ENCODE results near the gene TBC1D14. TPM values are rescaled to one million over a fixed set of nuclear protein-coding genes. Genes with fewer than 3 reads are reported as not detected.
A peak's percentile ranks its signal among the peaks of the same experiment; 100 is the strongest.

The TBC1D14 gene
- total and polyA plus RNA-seq, 7 donors, result 19.2 to 46.4 (median 29.5) TPM

DNA sequence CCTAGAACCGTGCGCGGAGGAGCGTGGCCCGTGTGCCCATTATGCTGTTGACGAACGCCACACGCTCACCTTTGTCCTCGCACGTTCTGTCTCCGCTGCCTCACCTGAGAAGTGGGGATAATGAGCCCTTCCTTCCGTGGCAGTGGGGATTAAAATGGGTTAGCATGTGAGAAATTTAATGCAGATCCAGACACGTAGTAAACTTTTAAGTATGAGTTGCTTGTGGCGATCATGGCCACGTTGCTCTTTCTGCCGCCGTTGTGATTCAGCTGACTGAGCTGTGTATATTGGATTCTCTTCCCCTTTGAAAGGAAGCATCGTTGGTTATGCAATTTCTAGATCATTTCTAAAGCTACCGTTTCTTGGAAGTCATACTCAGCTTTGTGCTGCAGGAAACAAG lies 16.5 kb downstream of the TBC1D14 start:
- no peaks in the 10 kb centered on the region for H3K9me3 ChIP-seq
- intact Hi-C loops (cut with DNase I), result no loop called here
- WGBS, 2 donors, result 82 to 88% methylated on average over 19 of the region's 19 CpGs
- DNase-seq, result no peak
- peak overlapping the region in 3 of 4 donors; percentile 19 to 59 (median 45) for H3K27ac ChIP-seq
- H3K36me3 ChIP-seq, result peaks cover 7 to 16% (median 12%) of the 10 kb centered on the region in 4 donors
- no peaks in the 10 kb centered on the region for H3K27me3 ChIP-seq
- no peak for TF ChIP-seq EP300 (IDR thresholded peaks at IDR 0.05)
- TF ChIP-seq POLR2AphosphoS5 (IDR thresholded peaks at IDR 0.05), result peak in 1 of 4 donors; percentile 50
- H3K4me1 ChIP-seq, result peaks cover 0 to 24% (median 0%) of the 10 kb centered on the region in 4 donors
- H3K4me3 ChIP-seq, result no peak overlapping the region

DNA sequence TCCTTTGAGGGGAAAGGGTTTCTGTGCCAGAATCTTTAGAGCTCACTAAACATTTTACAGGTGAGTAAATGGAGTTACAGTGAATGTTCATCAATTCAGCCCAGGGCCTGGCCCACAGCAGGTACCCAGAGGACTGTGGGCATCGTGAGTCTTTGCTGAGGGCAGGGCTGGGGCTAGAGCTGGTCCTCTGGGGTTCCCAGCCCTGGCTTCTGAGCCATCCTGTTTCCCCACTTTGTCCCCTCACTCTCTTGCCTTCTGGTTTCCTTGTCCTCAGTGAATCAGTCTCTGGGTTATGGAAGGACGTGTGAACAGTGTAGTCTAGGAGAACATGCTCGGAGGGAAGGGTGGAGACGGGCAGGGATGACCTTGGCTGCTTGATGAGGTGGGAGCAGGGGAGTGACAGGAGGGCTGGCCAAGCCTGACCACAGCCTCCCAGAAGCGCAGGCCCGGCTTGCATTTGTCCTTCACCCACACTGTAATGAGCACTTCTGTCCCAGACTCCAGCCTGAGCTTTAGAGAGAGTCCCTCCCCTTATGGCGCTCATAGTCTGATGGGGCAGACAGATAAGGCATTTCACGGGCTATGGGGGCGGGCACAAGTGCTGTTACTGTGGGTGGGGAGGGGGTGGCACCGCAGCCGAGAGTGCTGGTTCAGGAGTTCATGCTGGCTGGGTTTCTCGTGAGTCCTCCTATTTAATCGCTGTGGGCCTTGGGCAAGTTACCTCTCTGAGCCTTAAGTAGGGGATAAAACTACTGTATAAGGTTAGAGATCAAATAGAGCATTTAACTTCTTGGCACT lies 17.3 kb downstream of the TBC1D14 start:
- H3K4me1 ChIP-seq, result peaks cover 0 to 27% (median 0%) of the 10 kb centered on the region in 4 donors
- H3K36me3 ChIP-seq, result peaks cover 7 to 16% (median 12%) of the 10 kb centered on the region in 4 donors
- intact Hi-C loops (cut with DNase I), result no loop called here
- WGBS, 2 donors, result 14 to 51% methylated on average over 13 of the region's 13 CpGs
- TF ChIP-seq POLR2AphosphoS5 (IDR thresholded peaks at IDR 0.05) (peak in 2 of 4 donors; percentile 35 to 58), POLR2A (IDR thresholded peaks at IDR 0.05) (peak in 1 of 2 donors; percentile 56), EP300 (IDR thresholded peaks at IDR 0.05) (no peak)
- TF ChIP-seq, protein P1, sequence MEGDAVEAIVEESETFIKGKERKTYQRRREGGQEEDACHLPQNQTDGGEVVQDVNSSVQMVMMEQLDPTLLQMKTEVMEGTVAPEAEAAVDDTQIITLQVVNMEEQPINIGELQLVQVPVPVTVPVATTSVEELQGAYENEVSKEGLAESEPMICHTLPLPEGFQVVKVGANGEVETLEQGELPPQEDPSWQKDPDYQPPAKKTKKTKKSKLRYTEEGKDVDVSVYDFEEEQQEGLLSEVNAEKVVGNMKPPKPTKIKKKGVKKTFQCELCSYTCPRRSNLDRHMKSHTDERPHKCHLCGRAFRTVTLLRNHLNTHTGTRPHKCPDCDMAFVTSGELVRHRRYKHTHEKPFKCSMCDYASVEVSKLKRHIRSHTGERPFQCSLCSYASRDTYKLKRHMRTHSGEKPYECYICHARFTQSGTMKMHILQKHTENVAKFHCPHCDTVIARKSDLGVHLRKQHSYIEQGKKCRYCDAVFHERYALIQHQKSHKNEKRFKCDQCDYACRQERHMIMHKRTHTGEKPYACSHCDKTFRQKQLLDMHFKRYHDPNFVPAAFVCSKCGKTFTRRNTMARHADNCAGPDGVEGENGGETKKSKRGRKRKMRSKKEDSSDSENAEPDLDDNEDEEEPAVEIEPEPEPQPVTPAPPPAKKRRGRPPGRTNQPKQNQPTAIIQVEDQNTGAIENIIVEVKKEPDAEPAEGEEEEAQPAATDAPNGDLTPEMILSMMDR (IDR thresholded peaks at IDR 0.05), result no peak
- H3K27ac ChIP-seq, result peak overlapping the region; percentile 14 to 59 (median 47)
- H3K9me3 ChIP-seq, result no peaks in the 10 kb centered on the region
- no peak for DNase-seq
- H3K4me3 ChIP-seq, result no peak overlapping the region
- H3K27me3 ChIP-seq, result no peaks in the 10 kb centered on the region

DNA sequence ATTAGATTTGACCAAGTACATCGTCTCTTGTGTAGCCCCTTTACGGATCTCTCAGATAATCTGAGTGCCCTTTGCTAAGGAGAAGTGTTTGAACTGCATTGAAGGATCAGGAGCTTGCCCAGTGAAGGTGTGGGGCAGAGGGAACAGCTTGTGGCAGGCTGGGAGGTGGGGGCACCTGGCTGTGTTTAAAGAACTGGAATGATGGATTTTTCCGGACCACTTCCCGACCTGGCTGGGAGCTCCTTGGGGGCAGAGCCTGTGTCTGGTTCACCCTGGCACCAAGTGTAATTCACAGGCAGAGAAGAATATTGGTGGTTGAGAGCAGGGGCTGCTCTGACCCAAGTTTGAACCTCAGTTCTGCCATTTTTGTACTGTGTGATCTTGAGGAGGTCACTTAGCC lies 18.5 kb downstream of the TBC1D14 start:
- TF ChIP-seq POLR2AphosphoS5 (IDR thresholded peaks at IDR 0.05), result no peak
- TF ChIP-seq EP300 (IDR thresholded peaks at IDR 0.05), result no peak
- no peak for TF ChIP-seq POLR2A (IDR thresholded peaks at IDR 0.05)
- TF ChIP-seq, protein P1 (IDR thresholded peaks at IDR 0.05), result no peak
- no peak for DNase-seq
- Histone ChIP-seq H3K27ac (no peak overlapping the region), H3K9me3 (no peaks in the 10 kb centered on the region), H3K4me1 (peaks cover 0 to 27% (median 0%) of the 10 kb centered on the region in 4 donors), H3K36me3 (peaks cover 7 to 16% (median 12%) of the 10 kb centered on the region in 4 donors), H3K4me3 (no peak overlapping the region), H3K27me3 (no peaks in the 10 kb centered on the region)
- 80 to 89% methylated on average over 4 of the region's 4 CpGs for WGBS, 2 donors
- intact Hi-C loops (cut with DNase I), result no loop called here

DNA sequence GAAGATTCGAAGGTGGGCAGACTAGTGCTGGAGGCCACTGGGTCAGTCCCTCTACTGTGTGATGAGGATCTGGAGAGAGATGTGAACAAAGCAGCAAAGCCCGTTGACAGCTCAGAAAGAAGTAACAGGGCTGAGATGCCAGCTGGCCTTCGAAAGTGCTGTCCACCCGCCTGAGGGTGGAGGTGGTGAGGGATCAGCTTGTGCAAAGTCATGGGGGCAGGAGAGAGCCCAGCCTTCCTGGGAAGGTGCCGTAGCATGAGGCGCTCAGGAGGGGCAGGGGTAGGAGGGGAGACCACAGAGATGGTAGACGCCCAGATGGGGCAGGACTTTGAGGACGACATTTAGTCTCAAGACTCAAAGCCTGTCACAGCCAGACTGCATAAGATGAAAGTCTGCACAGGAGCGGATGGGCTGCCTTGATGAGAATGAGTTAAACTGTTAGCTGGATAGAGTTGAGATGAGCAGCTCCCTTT lies 19.7 kb downstream of the TBC1D14 start:
- no peaks in the 10 kb centered on the region for H3K9me3 ChIP-seq
- WGBS, 2 donors, result 21 to 66% methylated on average over 9 of the region's 9 CpGs
- H3K36me3 ChIP-seq, result peaks cover 0 to 4% (median 2%) of the 10 kb centered on the region in 4 donors
- no peak for TF ChIP-seq POLR2AphosphoS5 (IDR thresholded peaks at IDR 0.05)
- no peak for TF ChIP-seq POLR2A (IDR thresholded peaks at IDR 0.05)
- no peak for TF ChIP-seq EP300 (IDR thresholded peaks at IDR 0.05)
- TF ChIP-seq, protein P1 (IDR thresholded peaks at IDR 0.05), result no peak
- no peaks in the 10 kb centered on the region for H3K27me3 ChIP-seq
- H3K4me1 ChIP-seq, result peaks cover 0 to 27% (median 0%) of the 10 kb centered on the region in 4 donors
- H3K27ac ChIP-seq, result peak overlapping the region in 3 of 4 donors; percentile 11 to 28 (median 12)
- no peak for DNase-seq
- H3K4me3 ChIP-seq, result no peak overlapping the region
- intact Hi-C loops (cut with DNase I), result no loop called here

DNA sequence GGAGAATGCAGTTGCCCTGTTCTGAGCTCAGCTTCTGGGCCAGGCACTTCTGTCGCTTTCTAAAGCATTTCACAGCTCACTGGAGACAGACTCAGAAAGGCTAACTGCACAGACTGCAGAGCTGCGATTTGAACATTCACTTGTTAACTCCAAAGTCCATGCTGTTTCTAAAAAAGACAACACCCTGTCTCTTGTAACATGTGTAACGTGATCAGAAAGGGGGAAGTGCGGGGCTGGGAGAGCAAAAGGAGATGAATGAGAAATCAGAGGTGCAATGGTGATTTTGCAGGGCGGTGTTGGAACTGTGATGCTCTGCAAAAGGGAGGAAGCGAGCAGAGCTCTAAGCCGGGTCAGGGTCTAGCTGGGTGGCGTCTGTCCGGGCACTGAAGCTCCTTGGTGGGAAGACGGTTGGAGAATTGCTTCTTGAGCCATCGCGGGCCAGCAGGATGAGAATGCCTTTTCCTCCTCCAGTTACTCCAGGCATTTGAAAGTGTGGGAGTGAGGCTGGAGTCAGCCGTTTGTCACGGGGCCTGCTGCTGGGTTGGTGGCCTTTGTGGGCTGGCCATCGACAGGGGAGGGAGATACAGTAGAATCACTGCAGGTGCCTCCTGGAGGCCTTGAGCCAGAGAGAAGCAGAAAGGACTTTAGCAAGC lies 20.3 kb downstream of the TBC1D14 start:
- H3K4me1 ChIP-seq, result peaks cover 0 to 27% (median 0%) of the 10 kb centered on the region in 4 donors
- DNase-seq, result no peak
- intact Hi-C loops (cut with DNase I), result no loop called here
- peak overlapping the region in 3 of 4 donors; percentile 11 to 28 (median 12) for H3K27ac ChIP-seq
- no peaks in the 10 kb centered on the region for H3K27me3 ChIP-seq
- H3K9me3 ChIP-seq, result no peaks in the 10 kb centered on the region
- no peaks in the 10 kb centered on the region for H3K36me3 ChIP-seq
- 14 to 55% methylated on average over 15 of the region's 15 CpGs for WGBS, 2 donors
- TF ChIP-seq POLR2A (IDR thresholded peaks at IDR 0.05), result no peak
- TF ChIP-seq POLR2AphosphoS5 (IDR thresholded peaks at IDR 0.05), result no peak
- TF ChIP-seq, protein P1 (IDR thresholded peaks at IDR 0.05), result no peak
- no peak for TF ChIP-seq EP300 (IDR thresholded peaks at IDR 0.05)
- H3K4me3 ChIP-seq, result no peak overlapping the region

Data from sigmoid colon (tissue), 7 donors.